Caco-2 (cell line): ENCODE data around the gene TLE1. TPM values are rescaled to one million over a fixed set of nuclear protein-coding genes. Genes with fewer than 3 reads are reported as not detected.

ENCODE experiments used
- BruUV-seq: library from RNA; stranded (reverse); fragments of 400-500 nt; replicated peaks from 2 replicates; lab custom pipeline; 2021; lab: Mats Ljungman, UMichigan
- CTCF ChIA-PET: fragments of 300-600 bp; sonication (Branson Sonifier 250); formaldehyde crosslinking; loops from one replicate; lab custom pipeline; 2022; ENCODE audit warnings: antibody characterized with exemption; lab: Charles Lee
- POLR2A ChIA-PET: fragments of 300-600 bp; sonication (Branson Sonifier 250); formaldehyde crosslinking; loops from one replicate; lab custom pipeline; 2022; ENCODE audit warnings: antibody characterized with exemption; lab: Charles Lee
- DNase-seq, 2 experiments: peaks; one replicate each; pipeline versions ENCODE4 v3.0.0 to v3.0.0-alpha.2; 2020 to 2022
- H3K27me3 ChIP-seq: replicated peaks from 2 replicates; pipeline ENCODE4 v1.6.0; 2011; ENCODE audit warnings: low read length; ENCODE audit not compliant: control insufficient read depth, insufficient read depth
- H3K36me3 ChIP-seq: 2 replicates; pipeline ENCODE4 v1.5.1; 2011; ENCODE audit warnings: low read length; ENCODE audit not compliant: control insufficient read depth, insufficient read depth
- H3K4me1 ChIP-seq: fragments of 250-450 bp; sonication (Bioruptor Pico); 2 replicates; pipeline ENCODE4 v1.5.1; 2020; ENCODE audit warnings: mild to moderate bottlenecking
- H3K4me3 ChIP-seq: 2 replicates; pipeline ENCODE4 v1.5.1; 2011; ENCODE audit warnings: low read depth, mild to moderate bottlenecking, control low read depth, low read length
- H3K9me3 ChIP-seq: fragments of 250-450 bp; sonication (Bioruptor Pico); 2 replicates; pipeline ENCODE4 v1.5.1; 2020; ENCODE audit warnings: mild to moderate bottlenecking, moderate library complexity
- H3K27ac Mint-ChIP-seq: one replicate; pipeline ENCODE4 v1.8.0; 2022; ENCODE audit warnings: mixed read lengths; ENCODE audit not compliant: unreplicated experiment
- H3K27me3 Mint-ChIP-seq: one replicate; pipeline ENCODE4 v1.8.0; 2022; ENCODE audit warnings: mixed read lengths; ENCODE audit not compliant: insufficient read depth, unreplicated experiment
- H3K36me3 Mint-ChIP-seq: one replicate; pipeline ENCODE4 v1.8.0; 2022; ENCODE audit warnings: mild to moderate bottlenecking, mixed read lengths; ENCODE audit not compliant: insufficient read depth, unreplicated experiment
- H3K4me1 Mint-ChIP-seq: one replicate; pipeline ENCODE4 v1.8.0; 2022; ENCODE audit warnings: low read depth, mixed read lengths; ENCODE audit not compliant: unreplicated experiment
- H3K4me3 Mint-ChIP-seq: one replicate; pipeline ENCODE4 v1.8.0; 2022; ENCODE audit warnings: mild to moderate bottlenecking, moderate library complexity, mixed read lengths; ENCODE audit not compliant: unreplicated experiment
- H3K9me3 Mint-ChIP-seq: one replicate; pipeline ENCODE4 v1.8.0; 2022; ENCODE audit warnings: mixed read lengths; ENCODE audit not compliant: unreplicated experiment
- CTCF ChIP-seq, 2 experiments: fragments of 200-600 bp in 1 of 2; IDR thresholded peaks; 1 replicate in 1 of 2; 2 replicates in 1 of 2; pipeline versions ENCODE4 v1.5.1 to v1.8.0; 2011 to 2022; ENCODE audit warnings: antibody characterized with exemption in 1 of 2, control low read depth in 1 of 2, inconsistent platforms in 1 of 2, low read depth in 1 of 2, low read length in 1 of 2, mild to moderate bottlenecking in 1 of 2, moderate library complexity in 1 of 2; ENCODE audit not compliant: insufficient read depth in 1 of 2, severe bottlenecking in 1 of 2, unreplicated experiment in 1 of 2
- intact Hi-C: fragments of 100-400 bp; cut with micrococcal nuclease; formaldehyde crosslinking; loops from one replicate; pipeline ENCODE4 v1.10.0; 2022; ENCODE audit not compliant: unreplicated experiment
- total RNA-seq: library from RNA; stranded (reverse); gene quantifications from 2 replicates; pipeline ENCODE4 v1.2.3, GENCODE V29; 2022

Gene TLE1
- total RNA-seq, 1 experiment from 2014 or later: 18.3 TPM

GRCh38 chr9:81669866-81670265, 19.5 kb downstream of the TLE1 start:
- Mint-ChIP-seq H3K9me3 (no peaks in the 10 kb centered on the region), H3K36me3 (peaks cover 28% of the 10 kb centered on the region), H3K4me3 (no peak overlapping the region), H3K27me3 (no peaks in the 10 kb centered on the region), H3K4me1 (no peaks in the 10 kb centered on the region), H3K27ac (no peak overlapping the region)
- no peak for TF ChIP-seq CTCF (IDR thresholded peaks at IDR 0.05; ENCODE audit: insufficient read depth in 1 of 2, low read depth in 1 of 2, low read length in 1 of 2, severe bottlenecking in 1 of 2, unreplicated experiment in 1 of 2)
- Histone ChIP-seq H3K4me1 (no peaks in the 10 kb centered on the region), H3K27me3 (no peaks in the 10 kb centered on the region), H3K4me3 (no peak overlapping the region), H3K36me3 (no peaks in the 10 kb centered on the region), H3K9me3 (no peaks in the 10 kb centered on the region)
- no TSS peak for BruUV-seq
- CTCF ChIA-PET: no interaction called here
- no peak for DNase-seq
- intact Hi-C loops: no loop called here
- POLR2A ChIA-PET: no interaction called here

GRCh38 chr9:81669041-81669651, 20.2 kb downstream of the TLE1 start:
- peaks cover 22% of the 10 kb centered on the region for H3K36me3 Mint-ChIP-seq
- H3K27ac Mint-ChIP-seq: no peak overlapping the region
- no peaks in the 10 kb centered on the region for H3K4me1 Mint-ChIP-seq
- Histone ChIP-seq H3K27me3 (no peaks in the 10 kb centered on the region), H3K4me3 (no peak overlapping the region), H3K9me3 (no peaks in the 10 kb centered on the region), H3K36me3 (no peaks in the 10 kb centered on the region), H3K4me1 (no peaks in the 10 kb centered on the region)
- TF ChIP-seq CTCF (IDR thresholded peaks at IDR 0.05; ENCODE audit: insufficient read depth in 1 of 2, low read depth in 1 of 2, low read length in 1 of 2, severe bottlenecking in 1 of 2, unreplicated experiment in 1 of 2): no peak
- intact Hi-C loops: no loop called here
- no peaks in the 10 kb centered on the region for H3K9me3 Mint-ChIP-seq
- no TSS peak for BruUV-seq
- no peaks in the 10 kb centered on the region for H3K27me3 Mint-ChIP-seq
- ChIA-PET CTCF (no interaction called here), POLR2A (no interaction called here)
- no peak overlapping the region for H3K4me3 Mint-ChIP-seq
- DNase-seq: no peak

GRCh38 chr9:81666123-81666522, 23.2 kb downstream of the TLE1 start:
- Histone ChIP-seq H3K9me3 (no peaks in the 10 kb centered on the region), H3K36me3 (no peaks in the 10 kb centered on the region), H3K4me1 (no peaks in the 10 kb centered on the region), H3K27me3 (no peaks in the 10 kb centered on the region), H3K4me3 (no peak overlapping the region)
- H3K36me3 Mint-ChIP-seq: peaks cover 16% of the 10 kb centered on the region
- no peak for DNase-seq
- ChIA-PET CTCF (no interaction called here), POLR2A (no interaction called here)
- H3K4me3 Mint-ChIP-seq: no peak overlapping the region
- TF ChIP-seq CTCF (IDR thresholded peaks at IDR 0.05; ENCODE audit: insufficient read depth in 1 of 2, low read depth in 1 of 2, low read length in 1 of 2, severe bottlenecking in 1 of 2, unreplicated experiment in 1 of 2): no peak
- no peaks in the 10 kb centered on the region for H3K9me3 Mint-ChIP-seq
- BruUV-seq: no TSS peak
- H3K27me3 Mint-ChIP-seq: no peaks in the 10 kb centered on the region
- H3K27ac Mint-ChIP-seq: no peak overlapping the region
- intact Hi-C loops: no loop called here
- no peaks in the 10 kb centered on the region for H3K4me1 Mint-ChIP-seq
